NT2/D1 (cell line): ENCODE measurements around the gene ATP11C.
"Not testable (repeated sequence)": the region's sequence is repeated elsewhere in the genome, so short reads cannot be mapped to it uniquely, and the experiment has no call there.

Experiments used
- DNase-seq: peaks from one replicate; pipeline ENCODE4 v3.0.0-alpha.2; 2011; ENCODE audit warnings: low read depth, low spot score
- H3K27me3 ChIP-seq: 2 replicates; pipeline ENCODE4 v1.6.0; 2011; ENCODE audit warnings: mild to moderate bottlenecking; ENCODE audit not compliant: insufficient read length, insufficient read depth
- H3K36me3 ChIP-seq: 2 replicates; pipeline ENCODE4 v1.6.1; 2011; ENCODE audit warnings: mild to moderate bottlenecking, low read length, mixed read lengths; ENCODE audit not compliant: insufficient read depth, insufficient read length
- H3K4me1 ChIP-seq: 2 replicates; pipeline ENCODE4 v1.5.1; 2011; ENCODE audit not compliant: insufficient read depth, insufficient read length
- H3K4me3 ChIP-seq: 2 replicates; pipeline ENCODE4 v1.5.1; 2011; ENCODE audit warnings: low read depth; ENCODE audit not compliant: insufficient read length
- H3K9ac ChIP-seq: 2 replicates; pipeline ENCODE4 v1.6.0; 2011; ENCODE audit warnings: low read depth; ENCODE audit not compliant: insufficient read length
- H3K9me3 ChIP-seq: 2 replicates; pipeline ENCODE4 v1.5.1; 2011; ENCODE audit warnings: mild to moderate bottlenecking, low read length; ENCODE audit not compliant: insufficient read depth
- SUZ12 ChIP-seq: IDR thresholded peaks from 2 replicates; pipeline ENCODE4 v1.6.1; 2011; ENCODE audit not compliant: insufficient read length, insufficient read depth; ENCODE audit errors: extremely low read depth
- YY1 ChIP-seq: IDR thresholded peaks from 2 replicates; pipeline ENCODE4 v1.6.1; 2011; ENCODE audit not compliant: insufficient read length, insufficient read depth
- ZNF274 ChIP-seq: IDR thresholded peaks from 2 replicates; pipeline ENCODE4 v1.6.1; 2011; ENCODE audit warnings: mild to moderate bottlenecking, low read depth, low read length

ATP11C gene

GRCh38 chrX:139932073-139932900 lies 566 bp downstream of the ATP11C start:
- no peaks in the 10 kb centered on the region for H3K36me3 ChIP-seq
- DNase-seq = no peak
- H3K4me3 ChIP-seq = peak overlapping the region; percentile 47
- H3K9ac ChIP-seq = peak overlapping the region; percentile 64
- TF ChIP-seq ZNF274 (no peak), YY1 (no peak), SUZ12 (no peak)
- H3K9me3 ChIP-seq = no peaks in the 10 kb centered on the region
- no peaks in the 10 kb centered on the region for H3K4me1 ChIP-seq
- no peaks in the 10 kb centered on the region for H3K27me3 ChIP-seq

GRCh38 chrX:139931646-139932072 lies 1.2 kb downstream of the ATP11C start:
- Histone ChIP-seq H3K4me3 (peak overlapping the region; percentile 47), H3K36me3 (no peaks in the 10 kb centered on the region), H3K27me3 (no peaks in the 10 kb centered on the region), H3K4me1 (no peaks in the 10 kb centered on the region), H3K9me3 (no peaks in the 10 kb centered on the region), H3K9ac (peak overlapping the region; percentile 56)
- no peak for TF ChIP-seq YY1
- no peak for TF ChIP-seq ZNF274
- no peak for TF ChIP-seq SUZ12
- no peak for DNase-seq

GRCh38 chrX:139930916-139931645 lies 1.8 kb downstream of the ATP11C start:
- no peak for DNase-seq
- peak overlapping the region; percentile 50 for H3K9ac ChIP-seq
- no peak for TF ChIP-seq ZNF274
- TF ChIP-seq YY1 = no peak
- no peaks in the 10 kb centered on the region for H3K4me1 ChIP-seq
- peak overlapping the region; percentile 47 for H3K4me3 ChIP-seq
- no peaks in the 10 kb centered on the region for H3K27me3 ChIP-seq
- H3K9me3 ChIP-seq = no peaks in the 10 kb centered on the region
- no peaks in the 10 kb centered on the region for H3K36me3 ChIP-seq

GRCh38 chrX:139930401-139930800 lies 2.5 kb downstream of the ATP11C start:
- Histone ChIP-seq H3K9me3 (no peaks in the 10 kb centered on the region), H3K4me1 (no peaks in the 10 kb centered on the region), H3K36me3 (no peaks in the 10 kb centered on the region), H3K9ac (no peak overlapping the region), H3K4me3 (peak overlapping the region; percentile 47), H3K27me3 (no peaks in the 10 kb centered on the region)
- no peak for TF ChIP-seq ZNF274
- TF ChIP-seq SUZ12 = no peak
- TF ChIP-seq YY1 = no peak
- DNase-seq = no peak

- Histone ChIP-seq H3K4me1 (no peaks in the 10 kb centered on the region), H3K9me3 (no peaks in the 10 kb centered on the region), H3K9ac (no peak overlapping the region), H3K4me3 (no peak overlapping the region), H3K36me3 (no peaks in the 10 kb centered on the region), H3K27me3 (no peaks in the 10 kb centered on the region)
- no peak for DNase-seq
- TF ChIP-seq SUZ12 (no peak), YY1 (no peak), ZNF274 (no peak)
These were observed 3.0 kb downstream of the ATP11C start for GRCh38 chrX:139929876-139930275.

- no peak overlapping the region for H3K4me3 ChIP-seq
- H3K4me1 ChIP-seq = no peaks in the 10 kb centered on the region
- TF ChIP-seq ZNF274 (no peak), YY1 (no peak), SUZ12 (no peak)
- H3K27me3 ChIP-seq = no peaks in the 10 kb centered on the region
- H3K9ac ChIP-seq = no peak overlapping the region
- no peaks in the 10 kb centered on the region for H3K36me3 ChIP-seq
- DNase-seq = no peak
- no peaks in the 10 kb centered on the region for H3K9me3 ChIP-seq
These were observed 8.2 kb downstream of the ATP11C start for GRCh38 chrX:139924696-139925095.

- H3K36me3 ChIP-seq = no peaks in the 10 kb centered on the region
- H3K4me3 ChIP-seq = no peak overlapping the region
- TF ChIP-seq SUZ12 (no peak), ZNF274 (no peak), YY1 (no peak)
- H3K4me1 ChIP-seq = no peaks in the 10 kb centered on the region
- no peaks in the 10 kb centered on the region for H3K27me3 ChIP-seq
- no peaks in the 10 kb centered on the region for H3K9me3 ChIP-seq
- no peak for DNase-seq
- no peak overlapping the region for H3K9ac ChIP-seq
These were observed 8.7 kb downstream of the ATP11C start for GRCh38 chrX:139924069-139924695.

- H3K9ac ChIP-seq, H3K4me3 ChIP-seq, H3K27me3 ChIP-seq, H3K36me3 ChIP-seq, H3K4me1 ChIP-seq, DNase-seq, H3K9me3 ChIP-seq: not testable (repeated sequence)
These were observed 11.7 kb downstream of the ATP11C start for GRCh38 chrX:139921142-139921541.
